Measurements from ENCODE around the gene TARBP1. TPM values are rescaled to one million over a fixed set of nuclear protein-coding genes. Genes with fewer than 3 reads are reported as not detected.

TARBP1 gene
- total and polyA plus RNA-seq, 5 donors = 10.7 to 12.0 (median 11.2) TPM

- intact Hi-C loops (cut with DNase I) = no loop called here
- H3K27me3 ChIP-seq (ENCODE audit: control insufficient read depth, insufficient read depth) = no peaks in the 10 kb centered on the region
- 97% methylated on average over 6 of the region's 6 CpGs for WGBS
- H3K9me3 ChIP-seq (ENCODE audit: control insufficient read depth, low read length) = no peaks in the 10 kb centered on the region
- no peak overlapping the region for H3K27ac ChIP-seq (ENCODE audit: low read length)
- H3K4me3 ChIP-seq (ENCODE audit: low read length) = no peak overlapping the region
- no peak for ATAC-seq
- DNase-seq = no peak
- no peaks in the 10 kb centered on the region for H3K4me1 ChIP-seq (ENCODE audit: control insufficient read depth, insufficient read depth, low read length)
Measured at GRCh38 chr1:234466945-234467344, 12.0 kb downstream of the TARBP1 start.

- H3K27ac ChIP-seq (ENCODE audit: low read length) = no peak overlapping the region
- no peaks in the 10 kb centered on the region for H3K4me1 ChIP-seq (ENCODE audit: control insufficient read depth, insufficient read depth, low read length)
- intact Hi-C loops (cut with DNase I) = no loop called here
- no peak for DNase-seq
- H3K4me3 ChIP-seq (ENCODE audit: low read length) = no peak overlapping the region
- no peak for ATAC-seq
- H3K27me3 ChIP-seq (ENCODE audit: control insufficient read depth, insufficient read depth) = no peaks in the 10 kb centered on the region
- H3K9me3 ChIP-seq (ENCODE audit: control insufficient read depth, low read length) = no peaks in the 10 kb centered on the region
Measured at GRCh38 chr1:234463749-234464148, 15.2 kb downstream of the TARBP1 start.

GRCh38 chr1:234460652-234461051 is 18.3 kb downstream of the TARBP1 start:
- H3K27me3 ChIP-seq (ENCODE audit: control insufficient read depth, insufficient read depth) = no peaks in the 10 kb centered on the region
- H3K4me3 ChIP-seq (ENCODE audit: low read length) = no peak overlapping the region
- WGBS = 98% methylated on average over 5 of the region's 5 CpGs
- H3K27ac ChIP-seq (ENCODE audit: low read length) = no peak overlapping the region
- H3K9me3 ChIP-seq (ENCODE audit: control insufficient read depth, low read length) = no peaks in the 10 kb centered on the region
- intact Hi-C loops (cut with DNase I) = no loop called here
- DNase-seq (no peak), ATAC-seq (no peak)
- no peaks in the 10 kb centered on the region for H3K4me1 ChIP-seq (ENCODE audit: control insufficient read depth, insufficient read depth, low read length)

GRCh38 chr1:234458352-234459017 is 20.5 kb downstream of the TARBP1 start:
- Histone ChIP-seq H3K4me1 (ENCODE audit: control insufficient read depth, insufficient read depth, low read length) (no peaks in the 10 kb centered on the region), H3K27ac (ENCODE audit: low read length) (no peak overlapping the region), H3K27me3 (ENCODE audit: control insufficient read depth, insufficient read depth) (no peaks in the 10 kb centered on the region), H3K4me3 (ENCODE audit: low read length) (no peak overlapping the region), H3K9me3 (ENCODE audit: control insufficient read depth, low read length) (no peaks in the 10 kb centered on the region)
- ATAC-seq (no peak), DNase-seq (no peak)
- intact Hi-C loops (cut with DNase I) = no loop called here
- WGBS = 91% methylated on average over 6 of the region's 6 CpGs

- Histone ChIP-seq H3K27me3 (ENCODE audit: control insufficient read depth, insufficient read depth) (no peaks in the 10 kb centered on the region), H3K4me3 (ENCODE audit: low read length) (no peak overlapping the region), H3K27ac (ENCODE audit: low read length) (no peak overlapping the region), H3K4me1 (ENCODE audit: control insufficient read depth, insufficient read depth, low read length) (no peaks in the 10 kb centered on the region), H3K9me3 (ENCODE audit: control insufficient read depth, low read length) (no peaks in the 10 kb centered on the region)
- DNase-seq = no peak
- WGBS = 77% methylated on average over 6 of the region's 6 CpGs
- intact Hi-C loops (cut with DNase I) = no loop called here
- ATAC-seq = no peak
Measured at GRCh38 chr1:234454926-234455325, 24.1 kb downstream of the TARBP1 start.

DNA sequence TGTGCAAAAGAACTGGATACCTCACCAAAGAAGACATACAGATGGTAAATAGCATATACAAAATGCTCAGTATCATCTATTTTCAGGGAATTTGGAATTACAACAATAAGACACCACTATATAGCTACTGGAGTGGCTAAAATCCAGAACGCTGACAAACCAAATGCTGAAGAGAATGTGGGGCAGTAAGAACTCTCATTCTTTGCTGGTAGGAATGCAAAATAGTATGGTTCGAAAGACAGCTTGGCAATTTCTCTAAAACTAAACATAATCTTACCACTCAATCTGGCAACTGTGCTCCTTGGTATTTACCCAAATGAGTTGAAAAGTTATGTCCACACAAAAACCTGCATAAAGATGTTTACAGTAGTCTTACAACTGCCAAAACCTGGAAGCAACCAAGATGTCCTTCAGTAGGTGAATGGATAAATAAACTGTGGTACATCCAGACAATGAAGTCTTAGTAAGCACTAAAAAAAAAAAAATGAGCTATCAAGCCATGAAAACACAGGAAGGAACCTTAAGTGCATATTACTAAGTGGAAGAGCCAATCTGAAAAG is 26.5 kb downstream of the TARBP1 start:
- intact Hi-C loops (cut with DNase I) = no loop called here
- Histone ChIP-seq H3K4me3 (ENCODE audit: low read length) (no peak overlapping the region), H3K4me1 (ENCODE audit: control insufficient read depth, insufficient read depth, low read length) (no peaks in the 10 kb centered on the region), H3K27me3 (ENCODE audit: control insufficient read depth, insufficient read depth) (no peaks in the 10 kb centered on the region), H3K9me3 (ENCODE audit: control insufficient read depth, low read length) (no peaks in the 10 kb centered on the region), H3K27ac (ENCODE audit: low read length) (no peak overlapping the region)
- 92% methylated on average over 2 of the region's 2 CpGs for WGBS
- DNase-seq (no peak), ATAC-seq (no peak)

- Histone ChIP-seq H3K27me3 (ENCODE audit: control insufficient read depth, insufficient read depth) (no peaks in the 10 kb centered on the region), H3K4me1 (ENCODE audit: control insufficient read depth, insufficient read depth, low read length) (no peaks in the 10 kb centered on the region), H3K27ac (ENCODE audit: low read length) (no peak overlapping the region), H3K4me3 (ENCODE audit: low read length) (no peak overlapping the region), H3K9me3 (ENCODE audit: control insufficient read depth, low read length) (no peaks in the 10 kb centered on the region)
- 100% methylated on average over 3 of the region's 3 CpGs for WGBS
- no peak for ATAC-seq
- DNase-seq = no peak
- intact Hi-C loops (cut with DNase I) = no loop called here
Measured at GRCh38 chr1:234440348-234440747, 38.6 kb downstream of the TARBP1 start.

DNA sequence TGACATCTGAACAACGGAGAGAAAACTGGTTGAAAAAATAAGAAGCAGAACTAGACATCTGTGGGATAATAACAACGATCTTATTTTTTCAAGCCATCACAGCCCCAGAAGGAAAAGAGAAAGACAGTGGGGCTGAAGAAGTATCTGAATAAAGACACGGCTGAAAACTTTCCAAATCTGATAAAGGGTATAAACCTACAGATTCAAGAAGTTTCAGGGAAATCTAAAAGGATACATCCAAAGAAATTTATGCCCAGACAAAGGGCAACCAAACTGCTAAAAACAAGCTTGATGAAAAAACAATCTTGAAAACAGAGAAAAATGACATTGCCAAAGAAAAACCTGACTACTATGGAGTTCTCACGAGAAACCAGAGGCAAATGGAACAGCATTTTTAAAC is 40.4 kb downstream of the TARBP1 start:
- intact Hi-C loops (cut with DNase I) = no loop called here
- no peak for DNase-seq
- Histone ChIP-seq H3K27ac (ENCODE audit: low read length) (no peak overlapping the region), H3K27me3 (ENCODE audit: control insufficient read depth, insufficient read depth) (no peaks in the 10 kb centered on the region), H3K9me3 (ENCODE audit: control insufficient read depth, low read length) (no peaks in the 10 kb centered on the region), H3K4me1 (ENCODE audit: control insufficient read depth, insufficient read depth, low read length) (no peaks in the 10 kb centered on the region), H3K4me3 (ENCODE audit: low read length) (no peak overlapping the region)
- 94% methylated on average over 4 of the region's 4 CpGs for WGBS
- ATAC-seq = no peak

DNA sequence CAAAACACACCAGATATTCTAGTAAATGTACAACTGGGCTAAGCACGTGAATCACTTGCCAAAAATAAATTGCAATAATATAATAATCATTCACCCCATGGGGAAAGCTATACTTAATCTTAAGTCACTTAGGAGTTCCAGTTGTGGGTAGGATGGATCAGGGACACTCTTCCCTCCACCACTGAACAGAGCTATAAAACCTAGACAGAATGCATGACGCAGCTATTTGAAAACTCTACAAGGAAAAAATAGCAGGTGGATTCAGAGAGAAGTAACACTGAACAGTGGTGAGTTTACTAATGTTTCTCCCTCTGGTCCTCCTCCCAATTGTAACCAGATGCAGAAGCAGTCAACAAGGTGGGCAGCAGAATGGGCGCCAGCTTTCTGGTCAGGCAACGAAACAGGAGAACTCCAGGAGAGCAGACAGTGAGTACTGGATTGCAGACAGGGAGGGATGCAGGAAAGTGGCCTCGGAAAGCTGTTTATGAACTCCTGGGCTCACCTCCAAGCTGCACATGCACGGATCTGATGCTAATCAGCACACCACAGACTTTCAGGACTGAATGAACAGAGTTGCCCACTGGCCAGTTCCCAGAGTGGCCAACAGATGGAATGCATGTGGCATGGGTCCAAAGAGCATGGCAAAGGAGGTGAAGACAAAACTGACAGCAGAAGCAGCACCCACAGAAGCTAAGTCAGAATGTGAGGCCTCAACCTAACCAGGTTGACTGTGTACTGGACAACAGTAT is 41.4 kb downstream of the TARBP1 start:
- Histone ChIP-seq H3K27me3 (ENCODE audit: control insufficient read depth, insufficient read depth) (no peaks in the 10 kb centered on the region), H3K9me3 (ENCODE audit: control insufficient read depth, low read length) (no peaks in the 10 kb centered on the region), H3K4me1 (ENCODE audit: control insufficient read depth, insufficient read depth, low read length) (no peaks in the 10 kb centered on the region), H3K4me3 (ENCODE audit: low read length) (no peak overlapping the region), H3K27ac (ENCODE audit: low read length) (no peak overlapping the region)
- DNase-seq (peak in 1 of 3 donors; percentile 39), ATAC-seq (peak in 1 of 2 donors; percentile 31)
- WGBS = 74% methylated on average over 6 of the region's 6 CpGs
- intact Hi-C loops (cut with DNase I) = no loop called here

DNA sequence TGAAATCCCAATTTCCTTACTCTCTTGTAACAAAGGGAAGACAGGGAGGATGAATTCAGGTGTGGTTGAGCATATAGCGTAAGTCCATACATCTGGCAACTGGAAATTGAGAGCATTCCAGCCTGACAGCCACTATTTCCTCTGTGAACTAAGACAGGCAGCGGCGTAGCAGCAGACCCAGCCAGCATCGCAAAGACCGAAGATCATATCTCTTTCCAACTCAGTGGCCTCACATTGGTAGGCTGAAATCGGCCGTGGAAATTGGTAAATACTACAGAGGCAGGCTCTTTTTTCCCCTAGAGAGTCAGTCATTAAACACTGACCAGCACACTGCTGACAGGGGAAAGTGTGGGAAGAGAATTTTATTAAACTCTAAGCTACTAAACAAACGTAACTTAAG is 43.4 kb downstream of the TARBP1 start:
- no peaks in the 10 kb centered on the region for H3K4me1 ChIP-seq (ENCODE audit: control insufficient read depth, insufficient read depth, low read length)
- no peaks in the 10 kb centered on the region for H3K9me3 ChIP-seq (ENCODE audit: control insufficient read depth, low read length)
- no peaks in the 10 kb centered on the region for H3K27me3 ChIP-seq (ENCODE audit: control insufficient read depth, insufficient read depth)
- DNase-seq (no peak), ATAC-seq (peak in 1 of 2 donors; percentile 34)
- no peak overlapping the region for H3K27ac ChIP-seq (ENCODE audit: low read length)
- no peak overlapping the region for H3K4me3 ChIP-seq (ENCODE audit: low read length)
- intact Hi-C loops (cut with DNase I) = no loop called here
- 71% methylated on average over 8 of the region's 8 CpGs for WGBS

- ATAC-seq (no peak), DNase-seq (no peak)
- Histone ChIP-seq H3K9me3 (ENCODE audit: control insufficient read depth, low read length) (no peaks in the 10 kb centered on the region), H3K4me1 (ENCODE audit: control insufficient read depth, insufficient read depth, low read length) (no peaks in the 10 kb centered on the region), H3K4me3 (ENCODE audit: low read length) (no peak overlapping the region), H3K27me3 (ENCODE audit: control insufficient read depth, insufficient read depth) (no peaks in the 10 kb centered on the region), H3K27ac (ENCODE audit: low read length) (no peak overlapping the region)
- intact Hi-C loops (cut with DNase I) = no loop called here
- WGBS = 88% methylated on average over 2 of the region's 2 CpGs
Measured at GRCh38 chr1:234434706-234435105, 44.3 kb downstream of the TARBP1 start.
